GM19328 (cell line): ENCODE data around the gene NRIP1.

Experiments used
- ATAC-seq: cut with Tn5 transposase; IDR thresholded peaks from one replicate; pipeline ENCODE4 v1.9.1; 2021; ENCODE audit warnings: mild to moderate bottlenecking, moderate library complexity; ENCODE audit not compliant: unreplicated experiment

Gene NRIP1

DNA sequence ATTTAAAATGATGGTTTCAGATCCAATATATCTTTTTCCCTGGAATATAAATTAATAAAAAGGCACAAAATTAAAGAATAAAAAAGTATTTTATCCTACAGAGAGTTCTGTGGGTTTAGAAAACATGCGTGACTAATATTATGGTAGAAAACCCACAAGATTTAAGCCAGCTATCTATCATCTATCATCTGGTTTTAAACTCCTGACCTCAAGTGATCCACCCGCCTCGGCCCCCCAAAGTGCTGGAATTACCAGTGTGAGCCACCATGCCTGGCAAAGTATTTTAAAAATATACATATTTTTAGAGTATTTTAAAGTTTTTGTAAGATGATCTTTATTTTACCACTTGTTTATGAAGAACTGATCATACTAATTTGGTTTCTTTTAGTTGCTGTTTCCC, 79.5 kb downstream of the NRIP1 start:
- no peak for ATAC-seq

- no peak for ATAC-seq
These were observed 82.5 kb downstream of the NRIP1 start for GRCh38 chr21:14982336-14982735.

DNA sequence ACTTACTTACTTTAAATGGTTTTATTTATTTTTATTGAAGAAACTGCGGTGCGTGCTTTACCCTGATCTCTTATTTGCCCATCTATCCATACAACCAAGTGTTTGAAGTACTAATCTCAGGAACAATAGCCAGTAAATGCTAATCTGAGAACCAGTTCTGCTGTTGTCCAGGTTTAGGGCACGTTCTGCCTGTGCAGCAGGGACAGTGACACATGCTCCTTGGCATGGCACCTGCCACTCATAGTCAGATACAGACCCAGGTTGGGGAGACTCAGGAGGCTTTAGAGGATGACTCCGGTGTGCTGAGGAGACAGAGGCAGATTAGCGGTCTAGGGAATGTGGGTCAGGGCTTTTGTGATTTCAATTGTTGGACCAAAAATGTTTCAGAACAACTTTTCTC, 83.6 kb downstream of the NRIP1 start:
- no peak for ATAC-seq

GRCh38 chr21:14979264-14979663, 85.5 kb downstream of the NRIP1 start:
- ATAC-seq: no peak

DNA sequence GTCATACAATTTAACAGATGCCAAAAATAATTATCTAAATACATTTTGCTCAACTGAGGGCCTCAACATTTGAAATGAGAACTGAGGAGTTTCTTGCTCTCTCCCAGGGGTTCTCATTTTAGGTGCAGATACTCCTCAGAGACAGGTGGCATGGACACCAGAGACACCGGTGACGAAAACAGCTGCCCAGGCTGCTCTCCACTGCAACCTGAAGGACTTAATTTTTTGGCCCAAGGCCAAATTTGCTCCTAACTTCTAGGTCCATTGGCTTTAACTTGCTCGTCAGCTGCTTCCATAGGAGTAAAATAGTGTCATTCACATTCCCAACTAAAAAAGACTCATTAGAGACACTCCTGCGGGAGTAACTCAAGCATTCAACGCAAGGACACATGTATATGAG, 87.0 kb downstream of the NRIP1 start:
- no peak for ATAC-seq

- ATAC-seq: no peak
These were observed 89.5 kb downstream of the NRIP1 start for GRCh38 chr21:14975136-14975919.

DNA sequence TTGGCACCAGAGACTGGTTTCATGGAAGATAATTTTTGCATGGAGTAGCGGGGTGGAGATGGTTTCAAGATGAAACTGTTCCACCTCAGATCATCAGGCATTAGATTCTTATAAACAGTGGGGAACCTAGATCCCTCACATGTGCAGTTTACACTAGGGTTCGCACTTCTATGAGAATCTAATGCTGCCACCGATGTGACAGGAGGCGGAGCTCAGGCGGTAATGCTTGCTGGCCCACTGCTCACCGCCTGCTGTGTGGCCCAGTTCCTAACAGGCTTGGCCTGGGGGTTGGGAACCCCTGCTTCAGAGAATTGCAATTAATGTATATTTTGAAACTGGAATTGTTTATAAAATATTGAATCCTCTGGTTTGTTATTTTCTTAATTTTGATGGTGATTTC, 92.1 kb downstream of the NRIP1 start:
- no peak for ATAC-seq

GRCh38 chr21:14968821-14969220, 96.0 kb downstream of the NRIP1 start:
- ATAC-seq: no peak

DNA sequence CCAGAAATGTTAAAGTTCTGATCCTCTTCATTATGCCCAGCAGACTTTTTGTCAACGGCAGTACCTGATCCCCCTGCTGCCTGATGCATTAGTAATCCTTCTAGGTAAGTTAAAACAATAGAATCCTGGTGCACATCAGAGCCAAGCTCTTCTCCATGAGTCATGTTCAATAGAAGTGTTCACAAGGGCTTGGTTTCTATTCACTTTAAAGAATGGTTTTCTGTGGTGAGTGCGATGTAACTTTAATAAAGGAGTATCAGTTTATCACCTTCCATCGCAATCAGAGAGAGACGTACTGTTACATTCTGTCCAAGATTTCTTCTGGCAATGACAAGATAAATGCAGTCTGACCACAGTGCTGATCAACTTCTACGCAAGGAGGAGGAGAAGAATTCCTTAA, 96.8 kb downstream of the NRIP1 start:
- ATAC-seq: no peak

GRCh38 chr21:14964621-14965020, 100.2 kb downstream of the NRIP1 start:
- ATAC-seq: no peak

GRCh38 chr21:14962217-14962616, 102.6 kb downstream of the NRIP1 start:
- ATAC-seq: no peak

GRCh38 chr21:14961502-14961901, 103.3 kb downstream of the NRIP1 start:
- ATAC-seq: no peak

GRCh38 chr21:14959343-14959742, 105.5 kb downstream of the NRIP1 start:
- no peak for ATAC-seq

GRCh38 chr21:14957836-14958235, 107.0 kb downstream of the NRIP1 start:
- no peak for ATAC-seq

- no peak for ATAC-seq
These were observed 108.0 kb downstream of the NRIP1 start for GRCh38 chr21:14956807-14957206.

DNA sequence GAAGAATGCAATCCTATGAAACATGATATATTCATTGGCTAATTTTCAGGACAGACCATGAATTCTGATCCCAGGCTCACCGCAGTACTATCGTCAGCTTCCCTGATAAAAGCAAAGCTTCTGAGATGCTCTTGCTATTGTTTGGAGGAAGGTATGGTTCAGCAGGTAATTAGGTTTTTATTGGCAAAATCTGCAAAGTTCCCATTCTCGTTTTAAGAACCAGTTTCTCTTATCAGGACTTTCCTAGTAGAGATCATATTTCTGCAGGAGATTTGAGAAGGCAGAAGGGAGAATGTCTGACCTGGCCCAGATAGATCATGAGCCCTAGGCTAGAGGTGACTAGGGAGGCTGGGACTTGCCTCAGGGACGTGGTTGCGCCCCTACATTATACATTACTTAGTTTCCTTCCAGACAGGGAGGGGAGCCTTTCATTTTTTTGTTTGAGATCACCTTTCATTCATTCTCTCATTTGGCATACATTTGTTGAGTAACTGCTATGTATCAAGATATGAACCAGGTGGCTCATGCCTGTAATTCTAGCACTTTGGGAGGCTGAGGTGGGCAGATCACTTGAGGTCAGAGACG, 108.8 kb downstream of the NRIP1 start:
- ATAC-seq: no peak

GRCh38 chr21:14952916-14953315, 111.9 kb downstream of the NRIP1 start:
- ATAC-seq: no peak

- no peak for ATAC-seq
These were observed 115.2 kb downstream of the NRIP1 start for GRCh38 chr21:14949603-14950002.

DNA sequence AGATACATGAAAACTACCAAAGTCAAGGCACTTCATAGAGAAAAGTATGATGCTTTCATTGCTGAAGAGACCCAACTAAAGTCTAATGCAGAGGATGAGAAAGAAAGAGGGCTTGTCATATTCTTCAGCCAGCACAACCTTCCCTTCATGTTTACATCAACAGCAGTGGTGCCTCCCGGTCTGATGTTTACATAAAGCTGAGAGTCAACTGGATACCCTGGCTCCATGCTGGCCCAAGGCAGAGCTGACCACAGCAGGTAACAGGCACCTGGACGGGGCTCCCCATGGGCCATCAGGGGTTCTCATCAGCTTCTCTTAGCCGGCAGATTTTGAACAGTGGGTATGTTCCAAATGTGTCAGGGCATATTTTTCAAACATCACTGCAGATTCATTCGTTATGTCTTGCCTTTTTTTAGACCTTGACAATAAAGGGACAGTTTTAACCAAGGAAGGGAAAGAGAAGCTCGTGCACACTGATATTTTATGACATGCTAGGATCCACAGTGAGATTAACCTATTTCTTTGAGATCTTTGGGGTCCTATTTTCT, 117.1 kb downstream of the NRIP1 start:
- no peak for ATAC-seq

GRCh38 chr21:14945176-14945575, 119.6 kb downstream of the NRIP1 start:
- no peak for ATAC-seq

DNA sequence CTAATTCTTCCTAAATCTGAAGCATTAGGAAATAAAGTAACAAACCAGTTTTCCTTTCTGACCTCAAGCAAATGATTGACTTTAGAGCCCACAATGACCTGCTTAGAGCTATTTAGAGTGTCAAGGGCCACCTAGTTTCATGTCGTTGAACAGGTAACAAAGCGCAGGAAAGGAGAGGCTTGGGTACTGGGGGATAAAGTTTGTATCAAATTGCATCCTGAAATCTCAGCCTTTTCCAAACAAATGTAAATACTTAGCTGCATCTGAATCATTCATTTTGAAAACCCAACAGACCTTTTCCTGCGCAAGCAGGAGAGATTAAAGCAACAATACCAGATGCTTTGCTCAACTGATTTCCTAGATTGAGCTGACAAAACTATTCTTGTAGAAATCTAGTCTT, 121.2 kb downstream of the NRIP1 start:
- no peak for ATAC-seq

DNA sequence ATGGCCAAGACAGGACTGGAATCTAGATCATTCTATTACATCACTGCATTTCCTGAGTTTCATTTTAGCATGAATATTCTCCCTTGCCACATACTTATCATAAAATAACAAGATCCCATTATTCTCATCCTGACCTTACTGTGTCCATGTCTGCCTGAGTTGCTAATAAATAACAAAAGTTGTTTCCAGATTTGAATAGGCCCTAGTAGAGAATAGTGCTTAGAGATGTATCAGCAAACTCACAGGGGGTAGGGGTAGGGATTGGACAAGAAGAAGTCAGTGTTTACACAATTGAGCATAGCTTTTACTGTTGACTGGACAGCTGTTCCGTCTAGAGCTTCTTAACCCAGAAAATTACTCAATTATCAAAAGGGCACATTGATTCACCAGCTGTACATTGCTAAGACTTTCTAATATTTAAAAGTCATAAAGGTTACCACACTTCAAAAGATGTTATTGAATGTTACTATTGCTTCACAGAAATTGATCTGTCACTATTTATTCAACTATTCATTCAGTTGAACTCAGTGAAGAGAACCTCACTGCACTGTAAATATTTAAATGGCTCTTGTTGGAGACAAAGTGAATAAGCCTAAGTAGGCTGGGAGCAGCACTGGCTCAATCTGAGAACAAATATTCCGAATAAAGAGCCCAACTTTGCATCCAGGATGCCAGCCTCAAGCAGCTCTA, 121.9 kb downstream of the NRIP1 start:
- ATAC-seq: no peak
